NOMO-1 treated with DMSO at 0.1 percent for 48 hours (cell line): ENCODE measurements around the gene PDCD1LG2.
"Not testable (repeated sequence)": the region's sequence is repeated elsewhere in the genome, so short reads cannot be mapped to it uniquely, and the experiment has no call there.

Experiments
- DNase-seq: peaks from one replicate; lab custom pipeline; 2025; ENCODE audit not compliant: unreplicated experiment; lab: John Stamatoyannopoulos, UW

PDCD1LG2 gene

DNA sequence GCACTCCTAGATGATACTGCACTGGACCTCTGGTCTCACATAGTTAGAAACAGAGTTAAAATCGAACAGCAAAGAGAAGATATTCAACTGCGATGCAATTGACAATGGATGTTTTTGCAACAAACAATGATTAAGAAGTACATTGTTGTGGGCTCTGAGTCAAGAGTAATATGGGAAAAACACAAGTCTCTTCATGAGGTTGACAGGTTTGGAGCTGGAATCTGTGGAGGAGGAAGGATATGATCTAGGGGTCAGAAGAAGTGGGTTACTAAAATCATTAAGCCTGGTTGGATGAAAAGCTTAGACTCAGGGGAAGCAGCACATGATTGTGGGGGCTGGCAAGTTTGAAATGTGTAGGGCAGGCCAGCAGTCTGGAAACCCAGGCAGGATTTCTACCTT, 53.1 kb downstream of the PDCD1LG2 start:
- DNase-seq, result no peak

DNA sequence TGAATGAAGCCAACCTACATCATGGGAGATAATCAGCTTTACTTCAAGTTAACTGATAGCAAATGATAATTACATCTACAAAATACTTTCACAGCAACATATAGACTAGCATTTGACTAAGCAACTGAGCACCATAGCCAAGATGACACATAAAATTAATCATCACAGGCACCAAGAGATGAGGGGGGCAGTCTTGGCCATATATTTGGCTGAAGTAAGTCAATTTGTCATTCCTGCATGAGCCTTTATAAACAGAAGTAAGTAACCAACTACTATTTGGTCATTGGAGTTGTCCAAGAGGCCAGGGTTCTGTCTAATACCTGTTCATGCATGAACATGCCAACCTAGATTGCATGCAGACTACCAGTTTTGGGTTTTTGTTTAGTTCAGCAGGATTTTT, 53.6 kb downstream of the PDCD1LG2 start:
- DNase-seq, result no peak

DNA sequence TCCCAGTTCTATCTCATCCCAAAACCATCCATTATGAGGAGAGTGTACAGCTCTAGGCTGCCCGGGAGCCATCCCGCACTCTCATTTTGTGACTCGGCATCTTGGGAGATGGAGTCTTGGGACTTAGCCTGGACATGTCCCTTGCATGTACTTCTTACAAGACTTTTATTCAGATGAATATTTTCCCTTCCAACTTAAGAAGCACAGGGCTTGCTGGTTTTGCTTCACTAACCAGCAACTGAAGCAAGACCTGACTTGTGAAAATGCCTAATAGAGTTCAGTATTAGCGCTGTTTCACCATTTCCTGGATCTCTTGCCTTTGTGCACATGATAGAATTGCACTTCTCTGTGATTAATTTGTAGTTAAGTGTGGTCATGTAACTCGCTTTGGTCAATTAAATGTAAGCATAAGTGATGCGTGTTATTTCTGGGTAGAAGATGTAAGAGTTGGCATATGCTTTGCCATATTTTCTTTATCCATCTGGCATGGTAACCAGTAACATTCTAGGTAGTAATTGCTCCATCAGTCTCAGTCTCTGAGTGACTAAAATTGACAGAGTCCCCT, 55.8 kb downstream of the PDCD1LG2 start:
- DNase-seq, result no peak

DNA sequence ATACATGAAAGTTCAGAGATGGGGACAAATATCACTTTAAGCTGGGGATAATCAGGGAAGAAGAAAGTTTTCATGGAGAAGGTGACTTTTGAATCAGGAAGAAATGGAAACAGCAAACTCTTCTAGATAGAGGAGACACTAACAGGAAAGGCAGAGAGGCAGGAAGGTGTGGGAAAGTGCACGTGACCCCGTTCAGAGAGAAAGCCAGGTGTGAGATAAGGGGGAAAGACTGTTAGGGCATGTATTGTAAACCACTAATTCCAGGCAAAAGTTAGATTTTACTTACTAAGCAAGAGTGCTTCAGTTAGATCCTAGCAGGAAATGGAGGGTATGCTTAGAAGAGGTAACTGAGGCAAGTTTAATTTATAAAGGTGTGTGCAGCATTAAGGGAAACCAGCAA, 58.5 kb downstream of the PDCD1LG2 start:
- DNase-seq, result no peak

DNA sequence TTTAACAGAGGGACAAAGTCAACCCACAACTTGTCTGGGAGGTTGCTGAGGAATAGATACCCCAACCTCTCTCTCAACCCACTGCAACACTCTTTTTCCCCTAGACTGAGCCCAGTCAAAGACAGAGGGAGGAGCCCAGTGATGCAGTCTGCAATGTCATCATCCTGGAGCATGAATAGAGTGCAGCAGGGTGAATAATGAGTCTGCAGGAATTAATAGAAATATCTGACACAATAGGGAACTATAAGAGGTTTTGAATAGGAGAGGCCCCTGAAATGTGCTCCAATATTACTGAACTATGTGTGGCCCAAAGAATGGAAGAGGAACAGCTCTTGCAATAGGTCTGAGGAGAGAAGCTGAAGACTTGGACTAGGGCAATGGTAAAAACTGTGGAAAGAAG, 59.1 kb downstream of the PDCD1LG2 start:
- no peak for DNase-seq

DNA sequence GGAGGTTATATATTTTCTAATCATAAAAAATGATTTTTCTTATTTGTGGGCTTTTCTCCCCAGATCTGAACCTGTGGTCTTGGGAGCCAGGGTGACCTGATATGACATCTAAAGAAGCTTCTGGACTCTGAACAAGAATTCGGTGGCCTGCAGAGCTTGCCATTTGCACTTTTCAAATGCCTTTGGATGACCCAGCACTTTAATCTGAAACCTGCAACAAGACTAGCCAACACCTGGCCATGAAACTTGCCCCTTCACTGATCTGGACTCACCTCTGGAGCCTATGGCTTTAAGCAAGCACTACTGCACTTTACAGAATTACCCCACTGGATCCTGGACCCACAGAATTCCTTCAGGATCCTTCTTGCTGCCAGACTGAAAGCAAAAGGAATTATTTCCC, 59.6 kb downstream of the PDCD1LG2 start:
- no peak for DNase-seq

DNA sequence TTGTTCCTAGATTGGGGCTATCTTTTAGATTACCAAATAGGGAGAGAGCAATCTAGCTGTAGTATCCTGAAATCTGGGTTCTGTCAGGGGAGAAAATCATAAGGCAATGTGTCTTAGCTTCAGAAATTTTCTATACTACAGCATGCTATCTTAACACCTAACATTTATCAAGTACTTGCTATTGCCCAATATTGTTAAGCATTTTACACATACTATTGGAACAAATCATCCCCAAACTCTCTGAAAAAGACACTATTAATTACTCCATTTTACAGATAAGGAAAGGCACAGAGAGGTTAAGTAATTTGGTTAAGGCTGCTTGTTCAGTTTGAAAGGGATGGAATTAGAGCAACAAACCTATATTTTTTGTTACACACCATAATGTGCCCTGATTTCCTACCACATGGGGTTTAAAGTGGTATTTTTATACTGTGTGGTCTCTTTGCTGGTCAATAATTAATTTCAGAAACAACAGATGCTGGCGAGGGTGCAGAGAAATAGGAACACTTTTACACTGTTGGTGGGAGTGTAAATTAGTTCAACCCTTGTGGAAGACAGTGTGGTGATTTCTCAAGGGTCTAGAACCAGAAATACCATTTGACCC, 61.4 kb downstream of the PDCD1LG2 start:
- no peak for DNase-seq

DNA sequence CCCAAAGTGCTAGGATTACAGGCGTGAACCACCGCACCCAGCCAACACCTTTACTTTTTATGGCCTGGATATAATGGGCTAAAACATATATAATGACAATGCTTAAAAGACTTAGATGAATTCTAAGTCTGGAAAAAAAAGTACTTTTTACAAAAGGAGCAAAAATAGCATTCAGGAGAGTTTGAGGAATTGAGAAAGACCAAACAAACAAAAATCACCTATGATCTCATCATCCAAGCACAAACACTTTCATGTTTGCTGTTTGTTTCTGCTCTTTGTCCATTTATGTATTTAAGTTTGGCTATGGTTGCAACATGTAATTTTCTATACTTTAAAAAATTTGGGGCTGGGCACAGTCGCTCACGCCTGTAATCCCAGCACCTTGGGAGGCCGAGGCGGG, 63.8 kb downstream of the PDCD1LG2 start:
- DNase-seq, result no peak

DNA sequence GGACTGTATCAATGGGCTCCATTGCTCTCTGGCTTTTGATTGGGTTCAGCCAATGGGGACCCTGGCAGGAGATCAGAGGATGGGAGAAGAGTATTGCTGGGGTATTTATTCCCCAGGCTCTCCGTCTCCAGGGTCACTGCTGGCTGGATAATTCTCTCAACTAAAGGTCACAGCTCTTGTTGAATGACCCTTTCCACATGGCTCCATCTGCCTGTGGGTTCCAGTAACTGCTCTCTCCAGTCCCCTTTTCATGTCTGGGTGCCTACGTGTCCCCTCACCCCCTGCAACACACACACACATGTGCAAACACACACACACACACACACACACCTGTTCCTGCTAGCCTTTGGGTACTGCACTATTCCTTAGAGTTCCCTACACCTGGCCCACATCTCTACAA, 64.7 kb downstream of the PDCD1LG2 start:
- DNase-seq, result no peak

DNA sequence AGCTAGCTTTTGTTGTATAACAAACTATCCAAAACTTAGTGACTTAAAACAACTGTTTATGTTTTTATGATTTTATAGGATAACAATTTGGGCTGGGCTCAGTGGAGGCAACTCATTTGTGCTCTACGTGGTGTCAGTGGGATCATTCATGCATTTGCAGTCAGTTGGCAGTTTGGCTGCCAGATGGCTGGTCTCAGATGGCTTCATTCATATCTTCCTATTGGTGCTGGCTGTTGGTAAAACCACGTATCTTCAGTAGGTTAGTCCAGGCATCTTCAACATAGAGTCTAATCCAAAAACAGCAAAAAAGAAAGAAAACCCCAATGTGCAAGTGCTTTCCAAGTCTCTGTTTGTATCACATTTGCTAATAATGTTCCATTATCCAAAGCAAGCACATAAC, 66.9 kb downstream of the PDCD1LG2 start:
- no peak for DNase-seq

DNA sequence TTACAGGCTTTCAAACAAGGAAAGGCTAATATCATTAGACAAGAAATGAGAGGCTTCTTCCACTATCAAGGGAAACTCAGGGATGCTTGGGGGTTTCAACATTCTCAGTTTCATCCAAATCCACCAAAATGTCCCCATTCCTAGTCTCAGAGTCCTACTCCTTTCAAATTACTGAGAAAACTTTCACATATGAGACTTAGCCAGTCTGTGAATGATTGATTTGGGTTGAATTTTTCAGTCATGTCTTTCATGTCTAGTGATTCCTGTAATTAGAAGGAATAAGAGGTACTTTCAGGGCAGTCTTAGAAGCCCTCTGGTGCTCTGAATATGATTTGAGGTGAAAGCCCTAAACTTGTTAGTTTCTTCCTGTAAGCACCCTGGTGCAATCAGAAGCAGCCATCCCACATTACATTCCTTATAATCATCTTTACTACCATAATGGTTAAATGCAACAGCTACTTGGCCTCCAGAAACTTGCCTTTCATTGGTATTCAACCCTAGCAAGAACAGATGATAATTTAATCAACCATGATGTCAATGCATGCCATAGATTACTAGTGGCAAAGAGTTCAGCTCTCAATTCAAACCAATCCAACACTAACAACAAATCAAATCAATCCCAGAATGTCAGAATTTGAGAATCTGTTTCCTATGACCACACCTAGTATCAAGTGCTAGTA, 67.8 kb downstream of the PDCD1LG2 start:
- no peak for DNase-seq

DNA sequence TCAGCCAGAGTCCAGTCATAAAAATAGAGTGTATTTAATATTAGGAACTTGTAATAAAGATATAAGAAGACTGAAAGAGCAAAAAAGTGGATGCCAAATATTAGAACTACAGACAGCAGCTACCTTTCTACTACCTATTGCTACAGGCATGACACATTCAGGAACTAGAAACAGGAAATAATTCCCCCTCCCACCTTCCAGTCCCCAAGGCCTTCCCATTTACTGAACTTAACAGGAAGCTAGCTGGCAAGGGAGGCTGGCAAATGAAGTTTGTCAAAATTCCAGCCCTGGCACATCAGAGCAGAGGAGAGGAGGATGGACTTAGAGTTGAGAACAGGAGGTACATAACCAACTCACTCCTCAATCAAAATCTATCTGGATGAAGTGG, 68.4 kb downstream of the PDCD1LG2 start:
- DNase-seq, result no peak

DNA sequence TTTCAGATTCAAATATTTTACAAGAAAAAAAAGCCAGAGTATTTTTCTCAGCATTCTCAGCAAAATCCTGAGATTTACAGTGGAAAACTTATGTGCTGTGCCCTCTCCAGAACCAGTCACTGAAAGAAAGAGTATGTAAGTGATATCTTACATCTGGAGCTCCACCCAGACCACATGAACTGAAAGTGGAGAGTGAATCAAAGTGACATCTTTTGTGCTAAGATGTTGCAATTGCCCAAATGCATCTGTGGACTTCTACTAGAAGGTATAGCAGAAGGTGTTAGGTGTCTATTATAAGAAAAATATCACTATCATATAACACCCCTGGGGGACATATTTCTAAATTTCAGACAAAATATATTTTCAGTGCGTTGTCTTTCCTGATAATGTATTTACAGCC, 69.5 kb downstream of the PDCD1LG2 start:
- no peak for DNase-seq

DNA sequence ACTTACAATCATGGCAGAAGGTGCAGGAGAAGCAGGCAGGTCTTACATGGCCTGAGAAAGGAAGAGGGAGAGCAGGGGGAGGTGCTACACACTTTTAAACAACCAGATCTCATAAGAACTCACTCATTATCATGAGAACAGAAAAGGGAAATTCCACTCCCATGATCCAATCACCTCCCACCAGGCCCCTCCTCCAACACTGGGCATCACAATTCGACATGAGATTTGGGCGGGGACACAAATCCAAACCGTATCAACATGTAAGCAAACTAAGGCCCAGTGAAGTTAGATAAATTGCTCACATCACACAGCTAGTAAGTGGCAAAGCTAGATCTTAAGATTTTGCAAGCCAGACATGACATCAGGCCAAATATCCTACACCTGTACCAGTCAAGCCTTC, 70.3 kb downstream of the PDCD1LG2 start:
- no peak for DNase-seq

DNA sequence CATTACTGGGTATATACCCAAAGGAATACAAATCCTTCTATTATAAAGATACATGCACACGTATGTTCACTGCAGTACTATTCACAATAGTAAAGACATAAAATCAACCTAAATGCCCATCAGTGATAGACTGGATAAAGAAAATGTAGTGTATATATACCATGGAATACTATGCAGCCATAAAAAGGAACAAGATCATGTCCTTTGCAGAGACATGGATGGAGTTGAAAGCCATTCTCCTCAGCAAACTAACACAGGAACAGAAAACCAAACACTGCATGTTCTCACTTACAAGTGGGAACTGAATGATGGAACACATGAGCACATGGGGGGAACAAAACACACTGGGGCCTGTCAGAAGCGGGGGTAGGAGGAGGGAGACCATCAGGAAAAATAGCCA, 71.4 kb downstream of the PDCD1LG2 start:
- DNase-seq, result not testable (repeated sequence)

DNA sequence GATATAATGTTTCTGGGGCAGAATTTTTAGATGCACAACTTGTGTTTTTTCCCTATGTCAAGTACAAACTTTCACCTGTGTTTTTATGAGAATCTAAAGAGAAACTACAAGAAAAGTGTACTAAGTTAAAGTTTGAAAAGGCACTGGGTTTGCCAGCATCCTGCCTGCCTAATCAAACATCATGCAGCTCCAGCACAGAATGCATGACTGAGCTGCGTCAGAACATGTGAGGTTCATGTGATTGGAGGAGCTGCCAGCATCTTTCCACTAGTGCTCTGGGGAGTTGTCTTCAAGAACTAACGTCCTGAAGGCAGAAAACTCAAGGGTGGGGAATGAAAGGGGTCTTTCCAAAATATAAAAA, 72.5 kb downstream of the PDCD1LG2 start:
- no peak for DNase-seq

DNA sequence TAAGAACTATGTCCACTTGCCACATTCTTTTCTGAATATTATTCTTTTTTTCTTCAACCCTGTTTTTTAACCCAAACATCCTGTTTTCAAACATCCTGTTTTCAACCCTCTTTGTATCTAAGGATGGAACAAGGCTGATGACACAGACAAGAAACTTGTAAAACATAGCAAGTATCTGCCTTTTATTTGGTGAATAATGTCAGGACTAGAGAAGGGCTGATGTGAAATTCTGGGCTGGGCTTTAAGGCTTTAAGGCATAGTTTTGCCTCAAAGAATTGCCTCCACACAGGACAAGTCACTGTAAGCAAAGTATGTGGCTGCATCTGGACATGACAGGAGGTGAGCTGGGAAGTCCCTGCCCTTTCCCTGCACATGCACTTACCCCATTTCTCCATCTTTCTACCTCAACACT, 76.1 kb downstream of the PDCD1LG2 start:
- no peak for DNase-seq

DNA sequence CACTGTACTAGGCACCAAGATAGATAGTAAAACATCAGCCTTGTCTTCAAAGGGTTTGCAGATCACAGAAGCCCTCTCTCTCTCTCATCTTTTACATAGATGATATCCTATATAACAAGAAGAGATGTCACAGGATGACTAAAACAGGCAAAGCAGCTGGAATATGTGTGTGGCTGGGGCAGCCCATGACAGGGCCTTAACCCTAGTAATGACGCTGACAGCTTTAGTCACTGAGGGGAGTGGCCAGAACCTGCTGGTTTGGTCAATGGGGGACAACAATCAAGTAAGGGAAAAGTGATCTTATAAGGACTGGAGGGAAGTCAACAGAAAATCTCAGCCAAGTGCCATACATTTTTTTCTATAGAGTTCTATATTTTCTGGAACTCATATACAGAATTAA, 76.7 kb downstream of the PDCD1LG2 start:
- DNase-seq, result no peak

DNA sequence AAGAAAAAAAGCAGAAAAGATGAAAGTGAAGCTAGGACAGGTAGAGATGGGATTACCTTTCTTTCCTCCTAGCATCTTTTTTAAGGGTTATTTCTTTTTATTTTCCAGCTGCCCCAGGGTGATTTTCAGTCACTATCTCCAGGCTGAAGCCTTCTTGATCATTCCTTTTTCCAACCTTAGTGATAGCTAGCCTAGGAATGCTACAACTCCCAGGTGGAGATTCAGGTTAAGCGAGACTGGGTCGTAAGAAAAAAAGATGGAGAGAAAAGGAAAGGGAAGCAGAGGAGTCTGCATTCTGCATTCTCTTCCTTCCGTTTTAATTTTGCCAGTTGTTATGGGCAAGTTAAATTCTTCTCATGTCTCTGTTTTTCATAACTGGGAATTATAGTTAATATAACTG, 81.9 kb downstream of the PDCD1LG2 start:
- DNase-seq, result no peak

DNA sequence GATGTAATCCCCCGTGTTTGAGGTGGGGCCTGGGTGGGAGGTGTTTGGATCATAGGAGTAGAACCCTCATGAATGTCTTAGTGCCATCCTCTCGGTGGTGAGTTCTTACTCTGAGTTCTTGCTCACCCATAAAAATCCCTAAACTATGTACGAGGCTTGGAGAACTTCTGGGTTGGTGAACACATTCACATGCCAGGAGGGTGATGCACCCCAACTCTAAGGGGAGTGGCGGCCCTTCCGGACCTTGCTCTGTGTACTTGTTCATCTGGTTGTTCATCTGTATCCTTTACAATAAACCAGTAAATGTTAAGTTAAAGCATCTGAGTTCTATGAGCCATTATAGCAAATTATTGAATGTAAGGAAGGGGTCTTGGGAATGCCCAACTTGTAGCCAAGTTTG, 82.6 kb downstream of the PDCD1LG2 start:
- no peak for DNase-seq

DNA sequence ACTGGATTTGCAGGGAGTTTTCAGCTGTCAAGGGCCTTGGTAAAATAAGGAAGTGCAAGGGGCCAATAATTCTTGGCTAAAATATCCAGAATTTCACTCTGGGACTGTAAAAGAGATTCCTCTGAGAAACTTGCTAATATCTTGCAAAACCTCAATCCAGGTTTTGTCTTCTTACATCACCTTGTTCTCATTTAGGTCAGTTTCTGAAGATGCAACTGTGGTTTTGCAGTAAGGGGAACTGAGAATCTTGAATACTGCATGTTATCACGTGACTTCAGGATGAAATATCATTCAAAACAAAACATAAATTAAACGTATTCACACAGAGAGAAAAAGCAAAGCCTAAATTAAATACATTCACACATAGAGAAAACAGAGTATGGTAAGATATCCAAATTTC, 83.6 kb downstream of the PDCD1LG2 start:
- peak; percentile 74 for DNase-seq

DNA sequence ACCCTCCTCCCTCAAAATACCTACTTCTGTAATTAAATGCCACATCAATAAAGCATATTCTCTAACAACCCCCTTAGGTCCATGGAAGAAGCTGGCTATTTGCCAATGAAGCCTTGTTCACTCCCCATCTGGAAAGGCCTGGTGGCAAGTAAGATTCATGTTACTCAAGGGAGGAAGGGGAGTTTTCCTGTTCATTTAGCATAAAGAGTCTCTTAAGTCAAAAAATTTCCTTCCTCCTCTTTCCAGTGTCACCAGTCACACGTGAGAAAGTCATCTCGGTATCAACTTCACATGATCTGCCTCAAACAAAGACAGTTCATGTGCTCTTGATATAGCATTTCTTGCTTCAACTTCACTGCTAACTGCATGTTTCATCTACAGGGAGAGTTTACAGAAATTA, 85.8 kb downstream of the PDCD1LG2 start:
- DNase-seq, result no peak
